EL (cell line): ENCODE data around the gene WAC.

Experiments used
- DNase-seq: peaks from one replicate; pipeline ENCODE4 v3.0.0-alpha.2; 2016

The WAC gene

DNA sequence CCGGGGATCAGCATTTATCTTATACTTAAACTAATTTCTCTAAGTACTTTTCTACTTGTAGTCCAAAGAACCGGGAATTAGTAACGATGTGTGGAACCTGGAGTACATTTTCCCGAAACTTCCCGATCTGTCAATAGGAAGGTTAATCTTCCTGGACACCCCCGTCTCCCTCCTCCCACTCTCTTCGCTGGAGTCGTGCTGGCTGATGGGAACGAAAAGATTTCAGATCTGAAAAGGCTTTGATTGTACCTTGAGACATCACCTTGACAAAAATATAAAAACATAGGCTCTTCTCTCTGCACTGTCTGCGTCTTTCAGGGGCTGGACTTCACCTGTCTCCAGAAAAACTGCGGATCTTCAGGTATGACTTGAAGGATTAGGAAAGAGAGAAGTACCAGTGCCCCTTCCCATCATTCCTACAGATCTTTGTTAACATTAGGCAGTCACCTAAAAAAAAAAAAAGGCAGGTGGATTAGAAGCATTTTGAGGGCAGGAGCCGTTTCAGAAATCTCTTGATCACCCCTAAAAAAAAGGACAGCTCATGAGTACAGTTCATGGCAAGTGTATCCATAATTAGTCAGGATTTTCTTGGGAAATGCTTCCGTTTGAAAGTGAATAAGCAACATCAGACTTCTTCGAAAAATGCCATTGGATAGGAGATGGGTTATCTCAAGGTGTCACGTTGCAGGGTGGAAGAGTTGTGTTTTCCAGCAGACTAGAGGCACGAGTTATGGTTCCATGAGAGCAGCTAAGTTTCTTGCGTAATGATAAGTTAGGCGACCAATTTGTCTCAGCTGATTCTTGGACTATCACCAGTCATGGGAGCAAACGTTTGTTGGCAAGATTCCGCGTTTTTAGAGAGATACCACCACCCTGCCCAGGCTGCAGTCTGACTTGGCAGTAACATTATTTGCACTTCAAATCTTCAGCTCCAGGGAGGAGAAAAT is 136.6 kb downstream of the WAC start:
- no peak for DNase-seq
